GM19025 (cell line): ENCODE data around the gene KHSRP.
"Not testable (repeated sequence)": the region's sequence is repeated elsewhere in the genome, so short reads cannot be mapped to it uniquely, and the experiment has no call there.

Experiments
- ATAC-seq: cut with Tn5 transposase; IDR thresholded peaks from one replicate; pipeline ENCODE4 v1.9.1; 2021; ENCODE audit warnings: mild to moderate bottlenecking, low read depth, moderate library complexity; ENCODE audit not compliant: unreplicated experiment

The KHSRP gene

DNA sequence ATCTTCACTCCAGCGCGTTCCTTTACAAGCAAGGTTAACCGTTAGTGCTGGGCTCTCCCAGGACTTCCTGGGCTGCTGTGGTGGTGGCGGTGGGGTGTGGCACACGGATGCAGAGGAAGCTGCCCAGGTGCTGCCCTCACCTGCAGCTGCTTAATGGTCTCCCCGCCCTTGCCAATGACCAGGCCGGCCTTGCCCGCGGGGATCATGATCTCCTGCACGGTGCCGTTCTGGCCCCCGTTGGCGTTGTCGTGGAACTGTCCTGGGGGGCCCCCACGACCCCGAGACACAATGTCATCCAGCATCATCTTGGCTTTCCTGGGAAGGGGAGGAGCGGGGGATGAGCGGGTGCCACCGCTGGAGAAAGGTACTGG, 6.1 kb downstream of the KHSRP start:
- ATAC-seq: no peak

DNA sequence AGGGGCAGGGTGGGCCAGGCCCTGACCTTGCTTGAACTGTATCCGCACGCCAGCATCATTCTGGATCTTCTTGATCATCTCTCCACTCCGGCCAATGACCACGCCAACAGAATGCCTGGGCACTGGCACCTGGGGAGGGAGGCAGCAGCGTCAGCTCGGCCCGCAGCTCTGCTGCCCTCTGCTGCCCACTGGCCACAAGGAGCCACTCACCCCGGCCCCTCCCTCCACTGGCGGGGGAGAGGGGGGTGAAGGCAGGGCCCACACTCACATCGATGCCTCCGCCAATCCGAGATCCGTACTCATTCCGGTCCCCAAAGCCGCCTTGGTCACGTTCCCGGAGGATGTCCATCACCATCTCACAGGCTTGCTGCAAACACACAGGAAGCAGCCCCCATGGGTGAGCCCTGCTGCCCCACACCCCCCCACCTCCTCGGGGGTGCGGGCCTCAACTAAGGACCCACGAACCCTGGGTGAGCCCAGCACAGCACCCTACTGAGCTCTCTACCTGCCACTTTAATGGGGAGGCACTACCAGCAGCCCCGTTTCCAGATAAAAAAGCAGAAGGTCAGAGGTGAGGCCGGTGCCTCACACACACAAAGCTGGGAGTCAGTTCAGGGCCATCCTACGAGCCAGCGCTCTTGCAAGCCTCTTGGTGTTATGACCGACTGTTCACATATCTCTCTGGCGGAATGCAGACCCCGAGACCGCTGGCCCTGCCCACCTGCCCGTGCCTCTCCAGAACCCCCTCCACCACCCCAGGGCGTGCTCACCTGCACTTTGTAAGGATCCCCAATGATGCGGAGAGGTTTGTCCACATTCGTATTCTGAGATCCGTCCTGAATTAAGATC, 6.7 kb downstream of the KHSRP start:
- ATAC-seq: no peak

DNA sequence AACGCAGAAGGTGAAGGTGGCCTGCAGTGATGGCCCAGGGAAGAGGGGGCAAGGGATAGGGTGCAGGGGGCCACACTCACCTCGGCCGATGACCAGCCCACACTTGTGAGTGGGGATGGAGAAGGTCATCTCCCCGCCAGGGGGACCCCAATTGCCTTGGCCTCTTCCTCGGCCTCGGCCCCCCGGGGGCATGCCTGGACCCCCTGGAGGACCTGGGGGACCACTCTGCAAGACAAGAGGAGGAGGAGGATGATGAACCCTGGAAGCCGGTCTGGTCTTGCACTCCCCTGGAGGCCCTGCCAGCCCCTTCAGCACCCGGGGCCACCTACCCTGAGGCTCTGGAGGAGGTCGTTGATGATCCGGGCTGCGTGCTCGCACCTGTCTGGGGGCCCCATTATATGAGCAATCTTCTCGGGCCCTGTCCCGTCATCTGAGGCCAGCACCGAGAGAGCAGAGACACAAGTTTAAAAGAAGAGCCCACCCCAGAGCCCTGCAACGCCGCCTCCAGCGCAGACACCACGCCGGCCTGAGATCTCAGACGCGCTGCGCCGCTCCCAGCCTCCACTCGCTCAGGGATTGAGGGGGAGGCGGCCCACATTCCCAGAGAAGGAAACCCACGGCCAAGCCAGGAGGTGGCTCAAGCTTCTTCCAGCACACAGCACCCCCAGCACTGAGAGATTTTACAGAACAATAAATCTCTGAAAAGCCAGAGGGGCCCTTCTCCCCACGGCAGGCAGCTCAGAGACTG, 7.8 kb downstream of the KHSRP start:
- ATAC-seq: no peak

DNA sequence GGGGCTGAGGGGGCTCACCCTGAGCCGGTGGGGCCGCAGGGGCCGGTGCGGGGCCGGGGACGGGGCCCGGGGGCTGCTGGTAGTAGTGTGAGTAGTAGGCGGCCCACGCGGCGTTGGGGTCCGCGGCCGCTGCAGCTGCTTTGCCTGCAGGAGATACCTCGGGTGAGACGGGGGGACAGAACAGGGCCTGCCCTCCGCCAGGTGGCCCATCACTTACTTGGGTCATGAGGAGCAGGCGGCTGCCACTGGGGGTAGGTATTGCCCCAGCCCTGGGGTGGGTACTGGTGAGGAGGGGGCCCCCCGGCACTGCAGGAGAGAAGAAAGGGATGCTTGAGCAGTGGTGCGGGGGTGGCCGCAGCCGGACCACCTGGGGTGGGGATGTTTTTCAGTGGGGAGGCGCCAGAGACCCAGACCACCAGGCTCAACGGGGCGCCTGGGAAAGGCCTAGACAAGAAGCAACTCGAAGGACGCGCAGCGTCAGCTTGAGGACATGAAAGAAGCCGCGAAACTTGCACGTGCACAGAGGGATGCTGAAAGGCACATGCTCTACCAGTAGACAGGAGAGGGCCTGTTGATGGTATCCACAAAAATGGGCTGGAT, 8.9 kb downstream of the KHSRP start:
- ATAC-seq: no peak

DNA sequence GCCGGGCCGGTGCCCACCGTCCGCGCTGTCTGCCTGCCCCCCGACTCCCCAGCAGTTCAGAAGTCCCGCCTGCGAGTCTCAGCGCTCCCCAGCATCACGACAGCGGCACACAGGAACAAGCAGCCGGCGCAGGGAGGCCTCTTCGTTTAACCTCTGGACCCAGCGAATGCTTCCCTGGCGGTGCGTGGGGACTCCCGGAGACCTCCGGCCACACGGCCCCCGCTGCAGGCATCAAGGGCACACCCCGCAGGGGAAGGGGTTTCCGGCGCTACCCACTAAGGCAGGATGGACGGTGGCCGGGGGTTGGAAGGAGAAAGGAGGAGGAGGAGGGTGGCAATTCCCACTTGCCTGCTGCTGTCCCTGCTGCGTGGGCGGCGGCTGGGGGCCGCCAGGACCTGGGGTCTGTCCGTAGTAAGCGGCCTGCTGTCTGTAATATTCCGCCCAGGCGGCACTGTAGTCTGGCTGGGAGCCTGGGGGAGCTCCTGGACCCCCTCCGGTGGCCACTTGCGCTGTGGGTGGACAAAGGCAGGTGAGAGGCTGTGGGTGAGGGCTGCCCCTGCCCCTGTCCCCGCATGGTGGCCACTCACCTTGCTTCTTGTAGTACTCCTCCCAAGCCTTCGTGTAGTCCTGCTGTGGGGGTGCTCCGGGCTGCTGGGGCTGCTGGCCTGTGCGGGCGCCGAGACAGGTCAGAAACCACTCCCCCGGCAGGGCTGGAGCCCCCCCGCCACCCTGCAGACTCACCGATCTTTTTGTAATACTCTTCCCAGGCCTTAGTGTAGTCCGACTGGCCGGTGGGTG, 9.6 kb downstream of the KHSRP start:
- no peak for ATAC-seq

DNA sequence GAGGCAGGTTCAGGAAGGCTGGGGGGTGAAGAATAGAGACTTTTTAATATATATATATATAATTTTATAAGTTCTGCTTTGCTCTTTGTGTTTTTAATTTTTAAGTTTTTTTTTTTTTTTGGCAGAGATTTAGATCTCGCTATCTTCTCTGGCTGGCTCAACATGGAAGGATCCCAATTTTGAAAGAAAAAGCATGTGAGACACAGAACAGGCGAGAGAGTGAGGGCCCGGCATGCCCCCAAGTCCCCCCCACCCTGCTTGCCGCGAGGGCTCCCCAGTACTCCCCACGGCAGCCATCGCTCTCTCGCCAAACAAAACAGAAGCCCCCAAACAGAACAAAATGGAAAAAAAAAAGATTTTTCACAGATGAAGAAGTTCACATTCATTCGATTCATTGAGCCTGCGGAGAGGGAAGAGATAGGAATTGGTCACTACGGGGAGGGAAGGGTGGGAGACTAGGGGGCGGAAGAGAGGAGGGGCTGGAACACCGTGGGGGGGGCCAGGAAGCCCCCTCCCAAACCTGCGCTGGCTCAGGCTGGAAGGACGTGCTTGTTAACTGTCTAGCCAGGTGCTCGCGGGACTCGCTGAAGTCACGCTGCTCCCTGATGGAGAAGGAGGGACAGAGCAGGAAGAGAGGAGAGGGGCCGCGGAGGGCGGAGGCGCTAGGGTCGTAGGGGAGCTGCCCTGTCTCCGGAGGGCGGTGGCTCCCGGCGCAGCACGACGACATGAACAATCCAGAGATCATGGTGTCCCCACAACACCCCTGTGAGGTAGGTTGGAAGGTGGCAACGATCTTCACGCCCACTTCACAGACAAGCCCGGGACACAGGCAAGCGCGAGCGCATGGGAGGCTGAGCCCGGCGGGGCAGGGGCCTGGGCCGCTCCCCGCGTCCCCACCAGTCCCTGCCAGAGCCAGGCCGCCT, 10.6 kb downstream of the KHSRP start:
- ATAC-seq: no peak

DNA sequence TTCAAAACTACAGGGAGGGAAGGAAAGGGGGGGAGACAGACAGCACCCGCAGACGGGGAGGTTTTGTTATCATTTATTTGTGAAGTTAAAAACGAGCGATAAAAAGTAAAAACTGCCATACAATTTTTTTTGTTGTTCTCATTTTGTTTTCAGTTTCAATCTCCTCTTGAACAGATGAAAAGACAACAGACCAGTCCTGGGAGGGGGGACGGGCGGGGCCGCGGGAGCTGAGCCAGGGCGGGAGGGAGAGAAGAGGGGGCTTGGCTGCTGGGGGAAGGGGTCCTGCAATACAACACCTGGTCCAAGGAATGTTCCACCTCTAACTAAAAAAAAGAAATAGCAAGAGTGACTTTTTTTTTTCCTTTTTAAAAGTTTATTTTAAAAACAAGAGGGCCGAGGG, 11.3 kb downstream of the KHSRP start:
- ATAC-seq: no peak

DNA sequence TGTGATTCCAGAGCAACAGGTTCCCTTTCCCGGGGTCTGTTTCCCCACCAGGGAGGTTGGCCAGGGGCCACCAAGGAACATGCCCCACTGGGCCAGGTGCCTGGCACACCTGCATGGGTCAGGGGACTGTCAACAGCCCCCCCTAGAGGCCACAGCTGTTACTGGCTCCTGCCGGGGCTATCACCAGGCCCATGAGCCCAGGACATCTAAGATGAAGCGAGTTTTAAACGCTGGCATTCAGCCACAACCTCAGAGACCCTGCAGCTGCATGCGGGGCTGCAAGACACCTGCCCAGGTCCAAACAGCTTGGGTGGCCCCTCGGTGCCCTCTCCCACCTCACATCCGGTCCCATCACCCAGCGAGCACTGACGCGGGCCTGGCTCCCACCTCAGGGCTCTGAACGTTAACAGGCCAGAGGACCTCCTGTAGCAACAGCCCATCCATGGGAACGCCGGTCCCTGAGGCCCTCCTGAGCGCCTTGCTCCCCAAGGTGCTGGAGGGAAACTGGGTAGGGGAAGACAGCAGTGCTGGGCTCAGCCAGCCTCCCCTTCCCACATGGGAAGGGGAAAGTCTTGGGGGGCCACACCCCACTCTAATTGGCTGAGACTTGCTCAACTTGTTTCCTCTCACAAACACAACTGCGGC, 12.0 kb downstream of the KHSRP start:
- ATAC-seq: no peak

DNA sequence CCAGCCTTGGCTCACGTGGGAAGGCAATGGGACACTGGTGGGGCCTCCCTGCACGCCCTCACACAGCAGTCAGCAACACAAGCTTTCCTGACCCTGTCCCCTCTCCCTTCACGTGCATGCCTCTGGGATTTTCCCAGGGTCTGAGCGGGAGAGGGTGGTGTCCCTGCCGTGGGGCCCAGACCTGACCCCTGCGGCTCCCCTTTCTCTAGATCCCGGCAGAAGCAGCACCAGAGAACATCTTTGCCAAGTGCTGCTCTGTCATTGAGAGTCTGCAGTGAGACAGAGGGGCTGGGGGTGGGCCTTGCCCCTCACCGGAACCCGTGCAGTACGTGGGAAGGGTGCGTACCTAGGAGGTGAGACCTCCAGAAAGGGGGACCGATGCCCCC, 12.6 kb downstream of the KHSRP start:
- no peak for ATAC-seq

DNA sequence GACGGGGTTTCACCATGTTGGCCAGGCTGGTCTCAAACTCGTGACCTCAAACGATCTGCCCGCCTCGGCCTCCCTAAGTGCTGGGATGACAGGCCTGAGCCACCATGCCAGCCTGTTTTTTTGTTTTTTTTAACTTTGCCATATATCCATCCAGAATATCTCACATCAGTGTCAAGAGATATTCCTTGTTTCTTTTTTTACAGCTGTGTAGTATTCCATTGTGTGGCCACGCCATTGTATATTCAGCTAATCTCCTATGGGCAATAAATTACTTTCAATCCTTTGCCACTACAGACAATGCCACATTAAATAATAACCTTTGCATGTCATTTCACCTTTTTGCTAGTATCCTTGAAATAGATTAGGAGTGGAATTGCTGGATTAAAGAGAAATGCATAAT, 15.3 kb downstream of the KHSRP start:
- ATAC-seq: no peak

DNA sequence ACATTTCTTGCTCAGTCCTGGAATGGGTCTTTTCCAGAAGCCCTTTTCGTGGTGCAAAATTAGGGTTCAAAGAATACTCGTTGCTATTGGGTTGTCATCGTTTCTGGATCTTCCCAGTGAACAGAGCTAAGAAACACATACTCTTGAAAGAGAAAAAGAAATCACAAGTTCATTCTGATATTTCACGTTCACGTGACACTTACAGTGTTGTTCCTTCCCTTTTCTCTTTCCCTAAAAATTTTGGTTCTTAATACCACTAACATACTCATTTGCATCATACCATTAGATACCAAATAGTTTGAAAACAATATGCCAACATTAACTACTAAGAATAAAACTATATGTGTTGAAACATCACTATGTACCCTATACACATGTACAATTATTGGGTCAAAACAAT, 18.2 kb downstream of the KHSRP start:
- no peak for ATAC-seq

DNA sequence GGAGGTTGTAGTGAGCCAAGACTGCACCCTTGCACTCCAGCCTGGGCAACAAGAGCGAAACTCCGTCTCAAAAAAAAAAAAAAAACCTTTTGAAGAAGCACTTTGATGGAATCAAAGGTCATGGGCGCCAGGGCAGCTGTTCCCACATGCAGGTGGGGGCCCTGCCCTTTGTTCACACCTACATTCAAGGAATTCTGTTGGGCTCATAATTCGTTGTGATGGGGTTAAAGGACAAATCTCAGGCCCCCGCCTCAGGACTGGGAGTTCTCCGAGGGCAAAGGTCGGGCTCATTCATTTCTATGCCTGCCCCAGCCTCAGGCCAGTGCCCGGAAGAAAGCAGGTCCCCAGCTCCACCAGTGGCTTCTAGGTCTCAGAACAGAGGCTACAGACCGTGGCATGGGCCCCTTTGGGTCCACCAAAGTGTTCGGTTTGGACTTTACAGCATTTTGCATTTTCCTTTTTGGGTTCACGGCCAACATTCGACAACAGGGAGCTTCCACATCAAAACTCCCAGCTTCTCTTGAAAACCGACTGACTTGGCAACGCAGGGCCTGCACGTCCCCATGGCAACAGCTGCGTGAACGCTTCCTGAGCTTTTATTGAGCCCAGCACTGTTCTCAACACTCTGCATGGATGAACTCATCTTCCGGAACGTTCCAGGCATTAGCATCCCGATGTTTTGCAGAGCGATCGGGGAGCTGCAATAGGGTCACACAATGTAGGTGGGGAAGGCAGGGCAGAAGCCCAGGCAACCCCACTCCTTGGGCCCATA, 21.6 kb downstream of the KHSRP start:
- ATAC-seq: no peak

DNA sequence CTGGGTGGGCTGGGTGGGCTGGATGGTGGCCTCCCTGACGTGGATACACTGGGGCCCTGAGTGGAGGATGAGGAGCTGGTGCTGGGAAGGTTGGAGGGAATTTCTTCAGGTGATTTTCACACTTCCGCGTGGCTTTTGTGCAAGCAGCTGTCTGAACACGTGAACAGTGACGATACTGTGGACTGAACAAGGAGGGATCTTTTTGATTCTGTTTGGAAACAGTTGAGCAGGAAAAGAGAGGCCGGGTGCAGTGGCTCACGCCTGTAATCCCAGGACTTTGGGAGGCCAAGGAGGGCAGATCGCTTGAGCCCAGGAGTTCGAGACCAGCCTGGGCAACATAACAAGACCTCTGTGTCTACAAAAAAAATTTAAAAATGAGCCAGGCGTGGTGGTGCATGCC, 22.6 kb downstream of the KHSRP start:
- ATAC-seq: no peak

DNA sequence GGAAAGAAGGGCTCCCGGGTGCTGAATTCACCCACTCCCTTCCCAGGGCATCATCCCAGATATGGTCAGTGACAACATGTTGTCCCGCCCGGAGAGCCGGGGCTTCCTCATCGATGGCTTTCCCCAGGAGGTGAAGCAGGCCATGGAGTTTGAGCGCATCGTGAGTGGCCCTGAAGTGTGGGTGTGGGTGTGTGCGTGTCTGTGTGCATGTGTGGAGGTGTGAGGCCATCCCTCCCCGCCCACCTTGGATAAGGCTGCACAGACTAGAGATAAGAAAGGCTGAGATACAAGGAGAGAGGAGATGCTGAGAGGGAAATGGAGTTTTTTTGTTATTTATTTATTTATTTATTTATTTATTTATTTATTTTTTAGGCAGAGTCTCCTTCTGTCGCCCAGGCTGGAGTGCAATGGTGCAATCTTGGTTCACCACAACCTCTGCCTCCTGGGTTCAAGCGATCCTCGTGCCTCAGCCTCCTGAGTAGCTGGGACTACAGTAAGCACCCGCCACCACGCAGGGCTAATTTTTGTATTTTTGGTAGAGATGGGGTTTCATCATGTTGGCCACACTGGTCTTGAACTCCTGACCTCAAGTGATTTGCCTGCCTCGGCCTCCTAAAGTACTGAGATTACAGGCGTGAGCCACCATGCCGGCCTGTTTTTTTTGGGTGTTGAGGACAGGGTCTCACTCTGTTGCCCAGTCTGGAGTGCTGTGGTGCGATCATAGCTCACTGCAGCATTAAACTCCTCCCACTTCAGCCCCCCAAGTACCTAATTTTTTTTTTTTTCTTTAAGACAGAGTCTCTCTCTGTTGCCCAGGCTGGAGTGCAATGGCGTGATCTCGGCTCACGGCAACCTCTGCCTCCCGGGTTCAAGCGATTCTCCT, 24.3 kb downstream of the KHSRP start:
- not testable (repeated sequence) for ATAC-seq

DNA sequence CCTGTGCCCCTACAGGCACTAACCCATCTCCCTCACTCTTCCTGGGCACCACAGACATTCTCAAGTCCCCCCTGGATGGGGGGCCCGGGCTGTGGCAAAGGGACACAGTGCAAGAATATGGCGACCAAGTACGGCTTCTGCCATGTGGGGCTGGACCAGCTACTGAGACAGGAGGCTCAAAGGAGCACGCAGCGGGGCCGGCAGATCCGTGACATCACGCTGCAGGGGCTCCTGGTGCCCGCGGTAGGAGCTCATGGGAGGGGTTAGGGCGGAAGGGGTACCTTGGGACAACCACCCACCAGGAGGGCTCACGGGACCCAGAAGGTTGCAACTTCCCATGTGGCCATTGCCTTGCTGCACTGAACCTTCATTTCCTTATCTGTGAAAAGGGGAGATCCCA, 28.3 kb downstream of the KHSRP start:
- no peak for ATAC-seq

DNA sequence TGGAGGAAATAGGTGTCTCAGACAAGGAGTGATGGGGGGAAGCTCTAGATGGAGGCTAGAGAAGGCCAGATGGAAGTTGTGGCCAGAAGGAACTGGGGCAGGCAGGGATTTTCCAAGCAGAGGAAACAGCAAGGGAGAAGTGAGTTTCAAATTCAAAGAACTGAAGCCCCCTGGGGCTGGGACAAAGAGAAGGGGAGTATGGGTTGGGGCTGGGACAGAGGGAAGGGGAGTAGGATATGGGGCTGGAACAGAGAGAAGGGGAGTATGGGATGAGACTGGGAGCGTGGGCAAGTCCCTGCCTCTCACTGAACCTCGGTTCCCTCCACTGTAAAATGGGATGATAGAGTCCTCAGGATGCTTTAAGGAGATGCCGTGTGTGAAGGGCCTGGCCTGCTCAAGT, 29.8 kb downstream of the KHSRP start:
- ATAC-seq: no peak

DNA sequence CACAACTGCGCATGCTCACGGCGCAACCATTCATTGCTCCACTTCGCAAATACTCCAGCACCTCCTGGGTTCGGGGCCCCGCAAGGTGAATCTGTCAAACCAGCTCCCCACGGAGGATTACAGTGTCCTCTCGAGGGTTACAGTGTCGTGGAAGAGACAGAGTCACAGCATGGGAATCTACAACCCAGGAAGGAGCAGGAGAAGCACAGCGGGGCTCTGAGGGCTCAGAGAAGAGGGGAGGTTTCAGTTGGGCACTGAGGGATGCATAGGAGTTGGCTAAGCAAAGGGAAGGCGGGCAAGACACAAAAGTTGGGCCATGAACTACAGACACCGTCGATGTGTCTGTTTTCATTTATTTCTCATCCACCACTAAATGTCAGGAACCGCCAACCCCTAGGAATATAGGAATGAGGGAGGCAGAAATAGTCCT, 30.6 kb downstream of the KHSRP start:
- no peak for ATAC-seq
